ENCODE data around the gene MAN2A2. TPM values are rescaled to one million over a fixed set of nuclear protein-coding genes. Genes with fewer than 3 reads are reported as not detected.

Gene MAN2A2
- total RNA-seq, 4 donors from 2014 or later, result 51.3 to 91.9 (median 62.2) TPM

GRCh38 chr15:90929246-90930019 lies 26.3 kb downstream of the MAN2A2 start:
- no peaks in the 10 kb centered on the region for H3K27me3 ChIP-seq
- H3K36me3 ChIP-seq, result no peaks in the 10 kb centered on the region
- H3K4me1 ChIP-seq, result peaks cover 46% of the 10 kb centered on the region
- peak overlapping the region; percentile 64 for H3K4me3 ChIP-seq
- H3K27ac ChIP-seq, result peak overlapping the region; percentile 82
- 45% methylated on average over 21 of the region's 21 CpGs for WGBS
- no peak for DNase-seq (ENCODE audit: low spot score in 2 of 2)
- H3K9me3 ChIP-seq, result no peaks in the 10 kb centered on the region
- TF ChIP-seq CTCF (IDR thresholded peaks at IDR 0.05), result no peak
- no peak for TF ChIP-seq POLR2A (IDR thresholded peaks at IDR 0.05)
- no peak for TF ChIP-seq EP300 (IDR thresholded peaks at IDR 0.05)
- no peak for TF ChIP-seq POLR2AphosphoS5 (IDR thresholded peaks at IDR 0.05)

GRCh38 chr15:90930861-90931574 lies 27.9 kb downstream of the MAN2A2 start:
- no peak for TF ChIP-seq POLR2AphosphoS5 (IDR thresholded peaks at IDR 0.05)
- Histone ChIP-seq H3K27ac (peak overlapping the region; percentile 82), H3K9me3 (no peaks in the 10 kb centered on the region), H3K27me3 (no peaks in the 10 kb centered on the region), H3K4me1 (peaks cover 60% of the 10 kb centered on the region), H3K4me3 (peak overlapping the region; percentile 64), H3K36me3 (no peaks in the 10 kb centered on the region)
- DNase-seq (ENCODE audit: low spot score in 2 of 2), result no peak
- 52% methylated on average over 15 of the region's 15 CpGs for WGBS

GRCh38 chr15:90931575-90931827 lies 28.4 kb downstream of the MAN2A2 start:
- H3K4me1 ChIP-seq, result peaks cover 64% of the 10 kb centered on the region
- H3K9me3 ChIP-seq, result no peaks in the 10 kb centered on the region
- DNase-seq (ENCODE audit: low spot score in 2 of 2), result no peak
- H3K4me3 ChIP-seq, result peak overlapping the region; percentile 64
- 15% methylated on average over 6 of the region's 6 CpGs for WGBS
- TF ChIP-seq CTCF (IDR thresholded peaks at IDR 0.05) (no peak), EP300 (IDR thresholded peaks at IDR 0.05) (no peak), POLR2A (IDR thresholded peaks at IDR 0.05) (no peak), POLR2AphosphoS5 (IDR thresholded peaks at IDR 0.05) (no peak)
- no peaks in the 10 kb centered on the region for H3K27me3 ChIP-seq
- H3K27ac ChIP-seq, result peak overlapping the region; percentile 82
- no peaks in the 10 kb centered on the region for H3K36me3 ChIP-seq

GRCh38 chr15:90931828-90932659 lies 28.9 kb downstream of the MAN2A2 start, which contains the start of gene HDDC3:
Gene HDDC3 (minus strand): TSS chr15:90932549. CDS start chr15:90932540, 9 bp downstream.
- H3K4me1 ChIP-seq, result peaks cover 70% of the 10 kb centered on the region
- H3K9me3 ChIP-seq, result no peaks in the 10 kb centered on the region
- WGBS, result 0% methylated on average over 6 of the region's 52 CpGs
- H3K36me3 ChIP-seq, result peaks cover 5% of the 10 kb centered on the region
- H3K4me3 ChIP-seq, result peak within 1 kb of the TSS; percentile 64
- peak; percentile 93 to 94 for DNase-seq (ENCODE audit: low spot score in 2 of 2)
- H3K27me3 ChIP-seq, result no peaks in the 10 kb centered on the region
- TF ChIP-seq EP300 (IDR thresholded peaks at IDR 0.05), result no peak
- TF ChIP-seq POLR2AphosphoS5 (IDR thresholded peaks at IDR 0.05), result peak in 2 of 3 donors; percentile 75 to 77
- TF ChIP-seq POLR2A (IDR thresholded peaks at IDR 0.05), result peak in 1 of 2 donors; percentile 68
- peak; percentile 80 to 96 for TF ChIP-seq CTCF (IDR thresholded peaks at IDR 0.05)
- H3K27ac ChIP-seq, result peak within 1 kb of the TSS; percentile 82

- H3K27ac ChIP-seq, result peak overlapping the region; percentile 82
- 16% methylated on average over 4 of the region's 5 CpGs for WGBS
- H3K36me3 ChIP-seq, result peaks cover 5% of the 10 kb centered on the region
- H3K9me3 ChIP-seq, result no peaks in the 10 kb centered on the region
- peaks cover 72% of the 10 kb centered on the region for H3K4me1 ChIP-seq
- DNase-seq (ENCODE audit: low spot score in 2 of 2), result no peak
- peak overlapping the region; percentile 64 for H3K4me3 ChIP-seq
- H3K27me3 ChIP-seq, result no peaks in the 10 kb centered on the region
- TF ChIP-seq EP300 (IDR thresholded peaks at IDR 0.05), result no peak
- TF ChIP-seq POLR2A (IDR thresholded peaks at IDR 0.05), result no peak
- no peak for TF ChIP-seq POLR2AphosphoS5 (IDR thresholded peaks at IDR 0.05)
- TF ChIP-seq CTCF (IDR thresholded peaks at IDR 0.05), result no peak
Measured at GRCh38 chr15:90932660-90932991, 29.5 kb downstream of the MAN2A2 start.
